GM23338 (cell line): Measurements from ENCODE around the gene TOP1. TPM values are rescaled to one million over a fixed set of nuclear protein-coding genes. Genes with fewer than 3 reads are reported as not detected.

Experiments
- ATAC-seq: fragments of 200-7000 bp; cut with Tn5 transposase; 3 replicates; pipeline ENCODE4 v1.9.1; 2020
- DNase-seq: peaks from one replicate; pipeline ENCODE4 v3.0.0-alpha.2; 2015; ENCODE audit warnings: low spot score
- H2AFZ ChIP-seq: fragments of 200-600 bp; sonication (generic); 2 replicates; pipeline ENCODE4 v1.8.0; 2016; ENCODE audit warnings: antibody characterized with exemption, mild to moderate bottlenecking, moderate library complexity
- H3F3A ChIP-seq: fragments of 200-600 bp; sonication (generic); replicated peaks from 2 replicates; pipeline ENCODE4 v1.8.0; 2017; ENCODE audit warnings: antibody characterized with exemption, mixed run types, low read depth
- H3K27ac ChIP-seq: fragments of 200-600 bp; sonication (generic); 2 replicates; pipeline ENCODE4 v1.6.1; 2016; ENCODE audit warnings: low read depth
- H3K27me3 ChIP-seq: fragments of 200-600 bp; sonication (generic); 2 replicates; pipeline ENCODE4 v1.8.0; 2016; ENCODE audit warnings: mild to moderate bottlenecking, mixed run types, moderate library complexity; ENCODE audit not compliant: insufficient read depth
- H3K36me3 ChIP-seq: fragments of 200-600 bp; sonication (generic); 2 replicates; pipeline ENCODE4 v1.8.0; 2016; ENCODE audit warnings: mild to moderate bottlenecking; ENCODE audit not compliant: insufficient read depth
- H3K4me1 ChIP-seq: fragments of 200-600 bp; sonication (generic); 2 replicates; pipeline ENCODE4 v1.8.0; 2016; ENCODE audit warnings: mild to moderate bottlenecking, moderate library complexity; ENCODE audit not compliant: insufficient read depth
- H3K4me2 ChIP-seq: fragments of 200-600 bp; sonication (generic); 2 replicates; pipeline ENCODE4 v1.7.1; 2017; ENCODE audit warnings: mixed run types
- H3K4me3 ChIP-seq: fragments of 200-600 bp; sonication (generic); 2 replicates; pipeline ENCODE4 v1.6.1; 2016; ENCODE audit warnings: mixed run types
- H3K79me2 ChIP-seq: fragments of 200-600 bp; sonication (generic); replicated peaks from 2 replicates; pipeline ENCODE4 v1.8.0; 2017; ENCODE audit warnings: mild to moderate bottlenecking; ENCODE audit not compliant: insufficient read depth
- H3K9me2 ChIP-seq: fragments of 200-600 bp; sonication (generic); 2 replicates; pipeline ENCODE4 v1.8.0; 2017; ENCODE audit not compliant: insufficient read depth
- H4K20me1 ChIP-seq: fragments of 200-600 bp; sonication (generic); replicated peaks from 2 replicates; pipeline ENCODE4 v1.8.0; 2017; ENCODE audit warnings: mild to moderate bottlenecking; ENCODE audit not compliant: insufficient read depth
- H3K27ac Mint-ChIP-seq: 2 replicates; pipeline ENCODE4 v1.8.0; 2020; ENCODE audit warnings: inconsistent platforms, mild to moderate bottlenecking, moderate library complexity, mixed read lengths
- H3K27me3 Mint-ChIP-seq: 3 replicates; pipeline ENCODE4 v1.8.0; 2022; ENCODE audit warnings: low read depth, mild to moderate bottlenecking, moderate library complexity, mixed read lengths, inconsistent platforms; ENCODE audit not compliant: insufficient read depth, poor library complexity
- H3K36me3 Mint-ChIP-seq: 3 replicates; pipeline ENCODE4 v1.8.0; 2021; ENCODE audit warnings: low read depth, mild to moderate bottlenecking, inconsistent platforms, moderate library complexity, mixed read lengths
- H3K4me1 Mint-ChIP-seq: 3 replicates; pipeline ENCODE4 v1.8.0; 2020; ENCODE audit warnings: mild to moderate bottlenecking, inconsistent platforms, mixed read lengths
- H3K4me3 Mint-ChIP-seq: 3 replicates; pipeline ENCODE4 v1.8.0; 2021; ENCODE audit warnings: moderate library complexity, mild to moderate bottlenecking, inconsistent platforms, mixed read lengths
- H3K9me3 Mint-ChIP-seq: 3 replicates; pipeline ENCODE4 v1.8.0; 2020; ENCODE audit warnings: moderate library complexity, mild to moderate bottlenecking, inconsistent platforms, mixed read lengths
- EZH2 ChIP-seq: fragments of 200-600 bp; sonication (generic); IDR thresholded peaks from one replicate; pipeline ENCODE4 v1.8.0; 2017; ENCODE audit warnings: antibody characterized with exemption, mild to moderate bottlenecking, low read depth; ENCODE audit not compliant: unreplicated experiment
- EZH2phosphoT487 ChIP-seq: fragments of 200-600 bp; sonication (generic); IDR thresholded peaks from one replicate; pipeline ENCODE4 v1.8.1; 2018; ENCODE audit warnings: antibody characterized with exemption; ENCODE audit not compliant: unreplicated experiment
- JUNB ChIP-seq: IDR thresholded peaks from one replicate; pipeline ENCODE4 v1.6.1; 2016; ENCODE audit warnings: antibody characterized with exemption; ENCODE audit not compliant: unreplicated experiment
- POLR2AphosphoS5 ChIP-seq: IDR thresholded peaks from 2 replicates; pipeline ENCODE4 v1.6.1; 2016; ENCODE audit warnings: antibody characterized with exemption, low read depth
- STAT1 ChIP-seq: IDR thresholded peaks from one replicate; pipeline ENCODE4 v1.6.1; 2016; ENCODE audit warnings: antibody characterized with exemption; ENCODE audit not compliant: unreplicated experiment
- ZNF114 ChIP-seq: fragments of 250-450 bp; sonication (Bioruptor Pico); IDR thresholded peaks from 2 replicates; pipeline ENCODE4 v1.5.0; 2020; ENCODE audit warnings: mild to moderate bottlenecking, moderate library complexity
- ZNF331 ChIP-seq: fragments of 250-450 bp; sonication (Bioruptor Pico); IDR thresholded peaks from 2 replicates; pipeline ENCODE4 v1.5.0; 2020; ENCODE audit warnings: low read depth, mild to moderate bottlenecking, moderate library complexity
- polyA plus RNA-seq: library from polyadenylated mRNA; unstranded; fragments of >200 nt; fragmentation: Nextera tagmentation; extraction: Ambion mirVana; gene quantifications from 2 replicates; pipeline ENCODE4 v1.2.1, GENCODE V29; 2016
- total RNA-seq: library from RNA; depleted of rRNA; stranded (reverse); fragments of >200 nt; shearing (Covaris generic); gene quantifications from 2 replicates; pipeline ENCODE4 v1.2.3, GENCODE V29; 2014
- TF ChIP-seq, protein P1 (sequence below): IDR thresholded peaks from one replicate; pipeline ENCODE4 v1.6.1; 2018; ENCODE audit warnings: antibody characterized with exemption; ENCODE audit not compliant: unreplicated experiment
- TF ChIP-seq, protein P2 (sequence below): IDR thresholded peaks from 2 replicates; pipeline ENCODE4 v1.6.1; 2016; ENCODE audit warnings: antibody characterized with exemption
- TF ChIP-seq, protein P3 (sequence below): fragments of 250-450 bp; sonication (Bioruptor Pico); IDR thresholded peaks from 2 replicates; pipeline ENCODE4 v1.5.0; 2020; ENCODE audit warnings: mild to moderate bottlenecking, moderate library complexity
- TF ChIP-seq, protein P4 (sequence below), 2 experiments: fragments of 200-600 bp in 1 of 2; sonication (generic) in 1 of 2; conservative IDR thresholded peaks; 2 replicates each; pipeline versions ENCODE4 v1.5.1 to v1.6.1; 2016 to 2017; ENCODE audit warnings: antibody characterized with exemption in 2 of 2, low read depth in 2 of 2, mild to moderate bottlenecking in 2 of 2, moderate library complexity in 1 of 2

Gene TOP1
- total and polyA plus RNA-seq, 2 experiments from 2014 or later = 62.4 to 101 TPM

DNA sequence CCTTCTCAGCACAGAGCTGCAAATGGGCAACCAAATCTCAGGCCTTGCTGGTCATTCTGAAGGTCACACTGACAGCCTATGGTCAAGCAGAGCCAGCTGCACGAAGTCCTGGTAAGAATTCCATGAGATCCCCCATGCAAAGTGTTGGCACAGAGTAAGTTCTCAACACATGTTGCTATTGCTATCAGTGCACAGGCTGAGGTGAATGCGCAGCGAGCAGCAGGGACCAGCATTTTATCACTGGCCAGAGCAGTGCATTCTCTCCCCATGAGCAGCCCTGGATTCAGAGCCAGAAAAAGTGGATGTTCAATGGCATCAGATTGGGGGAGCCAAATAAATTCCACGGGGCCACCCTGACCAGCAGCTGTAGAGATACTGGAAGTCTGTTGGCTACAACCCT lies 44.1 kb upstream of the TOP1 start:
- Histone ChIP-seq H3K27ac (no peak overlapping the region), H3K36me3 (no peaks in the 10 kb centered on the region), H3F3A (no peaks in the 10 kb centered on the region), H3K4me3 (no peak overlapping the region), H3K27me3 (no peaks in the 10 kb centered on the region), H3K79me2 (no peaks in the 10 kb centered on the region), H3K4me2 (no peak overlapping the region), H3K9me2 (no peaks in the 10 kb centered on the region; the same call in 1 of the 2 replicates), H4K20me1 (no peaks in the 10 kb centered on the region), H2AFZ (no peak overlapping the region), H3K4me1 (no peaks in the 10 kb centered on the region)
- Mint-ChIP-seq H3K4me3 (no peak overlapping the region), H3K4me1 (no peaks in the 10 kb centered on the region), H3K27me3 (peaks cover 8% of the 10 kb centered on the region), H3K27ac (no peak overlapping the region), H3K9me3 (peaks cover 23% of the 10 kb centered on the region), H3K36me3 (no peaks in the 10 kb centered on the region)
- no peak for TF ChIP-seq EZH2
- TF ChIP-seq, protein P1, sequence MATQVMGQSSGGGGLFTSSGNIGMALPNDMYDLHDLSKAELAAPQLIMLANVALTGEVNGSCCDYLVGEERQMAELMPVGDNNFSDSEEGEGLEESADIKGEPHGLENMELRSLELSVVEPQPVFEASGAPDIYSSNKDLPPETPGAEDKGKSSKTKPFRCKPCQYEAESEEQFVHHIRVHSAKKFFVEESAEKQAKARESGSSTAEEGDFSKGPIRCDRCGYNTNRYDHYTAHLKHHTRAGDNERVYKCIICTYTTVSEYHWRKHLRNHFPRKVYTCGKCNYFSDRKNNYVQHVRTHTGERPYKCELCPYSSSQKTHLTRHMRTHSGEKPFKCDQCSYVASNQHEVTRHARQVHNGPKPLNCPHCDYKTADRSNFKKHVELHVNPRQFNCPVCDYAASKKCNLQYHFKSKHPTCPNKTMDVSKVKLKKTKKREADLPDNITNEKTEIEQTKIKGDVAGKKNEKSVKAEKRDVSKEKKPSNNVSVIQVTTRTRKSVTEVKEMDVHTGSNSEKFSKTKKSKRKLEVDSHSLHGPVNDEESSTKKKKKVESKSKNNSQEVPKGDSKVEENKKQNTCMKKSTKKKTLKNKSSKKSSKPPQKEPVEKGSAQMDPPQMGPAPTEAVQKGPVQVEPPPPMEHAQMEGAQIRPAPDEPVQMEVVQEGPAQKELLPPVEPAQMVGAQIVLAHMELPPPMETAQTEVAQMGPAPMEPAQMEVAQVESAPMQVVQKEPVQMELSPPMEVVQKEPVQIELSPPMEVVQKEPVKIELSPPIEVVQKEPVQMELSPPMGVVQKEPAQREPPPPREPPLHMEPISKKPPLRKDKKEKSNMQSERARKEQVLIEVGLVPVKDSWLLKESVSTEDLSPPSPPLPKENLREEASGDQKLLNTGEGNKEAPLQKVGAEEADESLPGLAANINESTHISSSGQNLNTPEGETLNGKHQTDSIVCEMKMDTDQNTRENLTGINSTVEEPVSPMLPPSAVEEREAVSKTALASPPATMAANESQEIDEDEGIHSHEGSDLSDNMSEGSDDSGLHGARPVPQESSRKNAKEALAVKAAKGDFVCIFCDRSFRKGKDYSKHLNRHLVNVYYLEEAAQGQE = no peak
- TF ChIP-seq, protein P2, sequence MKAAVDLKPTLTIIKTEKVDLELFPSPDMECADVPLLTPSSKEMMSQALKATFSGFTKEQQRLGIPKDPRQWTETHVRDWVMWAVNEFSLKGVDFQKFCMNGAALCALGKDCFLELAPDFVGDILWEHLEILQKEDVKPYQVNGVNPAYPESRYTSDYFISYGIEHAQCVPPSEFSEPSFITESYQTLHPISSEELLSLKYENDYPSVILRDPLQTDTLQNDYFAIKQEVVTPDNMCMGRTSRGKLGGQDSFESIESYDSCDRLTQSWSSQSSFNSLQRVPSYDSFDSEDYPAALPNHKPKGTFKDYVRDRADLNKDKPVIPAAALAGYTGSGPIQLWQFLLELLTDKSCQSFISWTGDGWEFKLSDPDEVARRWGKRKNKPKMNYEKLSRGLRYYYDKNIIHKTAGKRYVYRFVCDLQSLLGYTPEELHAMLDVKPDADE = no peak
- TF ChIP-seq, protein P3, sequence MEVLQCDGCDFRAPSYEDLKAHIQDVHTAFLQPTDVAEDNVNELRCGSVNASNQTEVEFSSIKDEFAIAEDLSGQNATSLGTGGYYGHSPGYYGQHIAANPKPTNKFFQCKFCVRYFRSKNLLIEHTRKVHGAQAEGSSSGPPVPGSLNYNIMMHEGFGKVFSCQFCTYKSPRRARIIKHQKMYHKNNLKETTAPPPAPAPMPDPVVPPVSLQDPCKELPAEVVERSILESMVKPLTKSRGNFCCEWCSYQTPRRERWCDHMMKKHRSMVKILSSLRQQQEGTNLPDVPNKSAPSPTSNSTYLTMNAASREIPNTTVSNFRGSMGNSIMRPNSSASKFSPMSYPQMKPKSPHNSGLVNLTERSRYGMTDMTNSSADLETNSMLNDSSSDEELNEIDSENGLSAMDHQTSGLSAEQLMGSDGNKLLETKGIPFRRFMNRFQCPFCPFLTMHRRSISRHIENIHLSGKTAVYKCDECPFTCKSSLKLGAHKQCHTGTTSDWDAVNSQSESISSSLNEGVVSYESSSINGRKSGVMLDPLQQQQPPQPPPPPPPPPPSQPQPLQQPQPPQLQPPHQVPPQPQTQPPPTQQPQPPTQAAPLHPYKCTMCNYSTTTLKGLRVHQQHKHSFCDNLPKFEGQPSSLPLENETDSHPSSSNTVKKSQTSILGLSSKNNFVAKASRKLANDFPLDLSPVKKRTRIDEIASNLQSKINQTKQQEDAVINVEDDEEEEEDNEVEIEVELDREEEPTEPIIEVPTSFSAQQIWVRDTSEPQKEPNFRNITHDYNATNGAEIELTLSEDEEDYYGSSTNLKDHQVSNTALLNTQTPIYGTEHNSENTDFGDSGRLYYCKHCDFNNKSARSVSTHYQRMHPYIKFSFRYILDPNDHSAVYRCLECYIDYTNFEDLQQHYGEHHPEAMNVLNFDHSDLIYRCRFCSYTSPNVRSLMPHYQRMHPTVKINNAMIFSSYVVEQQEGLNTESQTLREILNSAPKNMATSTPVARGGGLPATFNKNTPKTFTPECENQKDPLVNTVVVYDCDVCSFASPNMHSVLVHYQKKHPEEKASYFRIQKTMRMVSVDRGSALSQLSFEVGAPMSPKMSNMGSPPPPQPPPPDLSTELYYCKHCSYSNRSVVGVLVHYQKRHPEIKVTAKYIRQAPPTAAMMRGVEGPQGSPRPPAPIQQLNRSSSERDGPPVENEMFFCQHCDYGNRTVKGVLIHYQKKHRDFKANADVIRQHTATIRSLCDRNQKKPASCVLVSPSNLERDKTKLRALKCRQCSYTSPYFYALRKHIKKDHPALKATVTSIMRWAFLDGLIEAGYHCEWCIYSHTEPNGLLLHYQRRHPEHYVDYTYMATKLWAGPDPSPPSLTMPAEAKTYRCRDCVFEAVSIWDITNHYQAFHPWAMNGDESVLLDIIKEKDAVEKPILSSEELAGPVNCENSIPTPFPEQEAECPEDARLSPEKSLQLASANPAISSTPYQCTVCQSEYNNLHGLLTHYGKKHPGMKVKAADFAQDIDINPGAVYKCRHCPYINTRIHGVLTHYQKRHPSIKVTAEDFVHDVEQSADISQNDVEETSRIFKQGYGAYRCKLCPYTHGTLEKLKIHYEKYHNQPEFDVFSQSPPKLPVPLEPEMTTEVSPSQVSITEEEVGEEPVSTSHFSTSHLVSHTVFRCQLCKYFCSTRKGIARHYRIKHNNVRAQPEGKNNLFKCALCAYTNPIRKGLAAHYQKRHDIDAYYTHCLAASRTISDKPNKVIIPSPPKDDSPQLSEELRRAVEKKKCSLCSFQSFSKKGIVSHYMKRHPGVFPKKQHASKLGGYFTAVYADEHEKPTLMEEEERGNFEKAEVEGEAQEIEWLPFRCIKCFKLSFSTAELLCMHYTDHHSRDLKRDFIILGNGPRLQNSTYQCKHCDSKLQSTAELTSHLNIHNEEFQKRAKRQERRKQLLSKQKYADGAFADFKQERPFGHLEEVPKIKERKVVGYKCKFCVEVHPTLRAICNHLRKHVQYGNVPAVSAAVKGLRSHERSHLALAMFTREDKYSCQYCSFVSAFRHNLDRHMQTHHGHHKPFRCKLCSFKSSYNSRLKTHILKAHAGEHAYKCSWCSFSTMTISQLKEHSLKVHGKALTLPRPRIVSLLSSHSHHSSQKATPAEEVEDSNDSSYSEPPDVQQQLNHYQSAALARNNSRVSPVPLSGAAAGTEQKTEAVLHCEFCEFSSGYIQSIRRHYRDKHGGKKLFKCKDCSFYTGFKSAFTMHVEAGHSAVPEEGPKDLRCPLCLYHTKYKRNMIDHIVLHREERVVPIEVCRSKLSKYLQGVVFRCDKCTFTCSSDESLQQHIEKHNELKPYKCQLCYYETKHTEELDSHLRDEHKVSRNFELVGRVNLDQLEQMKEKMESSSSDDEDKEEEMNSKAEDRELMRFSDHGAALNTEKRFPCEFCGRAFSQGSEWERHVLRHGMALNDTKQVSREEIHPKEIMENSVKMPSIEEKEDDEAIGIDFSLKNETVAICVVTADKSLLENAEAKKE (CRISPR knock-in tag) = no peak
- TF ChIP-seq STAT1 = no peak
- TF ChIP-seq, protein P4, sequence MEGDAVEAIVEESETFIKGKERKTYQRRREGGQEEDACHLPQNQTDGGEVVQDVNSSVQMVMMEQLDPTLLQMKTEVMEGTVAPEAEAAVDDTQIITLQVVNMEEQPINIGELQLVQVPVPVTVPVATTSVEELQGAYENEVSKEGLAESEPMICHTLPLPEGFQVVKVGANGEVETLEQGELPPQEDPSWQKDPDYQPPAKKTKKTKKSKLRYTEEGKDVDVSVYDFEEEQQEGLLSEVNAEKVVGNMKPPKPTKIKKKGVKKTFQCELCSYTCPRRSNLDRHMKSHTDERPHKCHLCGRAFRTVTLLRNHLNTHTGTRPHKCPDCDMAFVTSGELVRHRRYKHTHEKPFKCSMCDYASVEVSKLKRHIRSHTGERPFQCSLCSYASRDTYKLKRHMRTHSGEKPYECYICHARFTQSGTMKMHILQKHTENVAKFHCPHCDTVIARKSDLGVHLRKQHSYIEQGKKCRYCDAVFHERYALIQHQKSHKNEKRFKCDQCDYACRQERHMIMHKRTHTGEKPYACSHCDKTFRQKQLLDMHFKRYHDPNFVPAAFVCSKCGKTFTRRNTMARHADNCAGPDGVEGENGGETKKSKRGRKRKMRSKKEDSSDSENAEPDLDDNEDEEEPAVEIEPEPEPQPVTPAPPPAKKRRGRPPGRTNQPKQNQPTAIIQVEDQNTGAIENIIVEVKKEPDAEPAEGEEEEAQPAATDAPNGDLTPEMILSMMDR (conservative IDR thresholded peaks at IDR 0.05; ENCODE audit: low read depth in 2 of 2) = no peak
- TF ChIP-seq ZNF331 (CRISPR knock-in tag) = no peak
- no peak for TF ChIP-seq ZNF114 (CRISPR knock-in tag)
- TF ChIP-seq JUNB = no peak
- no peak for TF ChIP-seq POLR2AphosphoS5
- no peak for TF ChIP-seq EZH2phosphoT487
- no peak for ATAC-seq
- no peak for DNase-seq
